ENCODE measurements around the gene MTG2. TPM values are rescaled to one million over a fixed set of nuclear protein-coding genes. Genes with fewer than 3 reads are reported as not detected.
A peak's percentile ranks its signal among the peaks of the same experiment; 100 is the strongest.

The MTG2 gene
- total and polyA plus RNA-seq, 4 donors, result 5.3 to 55.3 (median 29.0) TPM

GRCh38 chr20:62215020-62215990, 32.5 kb downstream of the MTG2 start:
- DNase-seq, result no peak
- H3K27me3 ChIP-seq (ENCODE audit: control insufficient read depth in 1 of 2, insufficient read depth in 2 of 2, low read length in 1 of 2), result no peaks in the 10 kb centered on the region
- intact Hi-C loops (cut with DNase I), result no loop called here
- no peak overlapping the region for H3K27ac ChIP-seq (ENCODE audit: low read depth in 1 of 2, low read length in 2 of 2)
- no peak for ATAC-seq (ENCODE audit: low FRiP score)
- WGBS, 2 donors, result 79% methylated on average over 28 to 29 of the region's 29 CpGs
- H3K4me1 ChIP-seq (ENCODE audit: control insufficient read depth in 1 of 2, insufficient read depth in 2 of 2, low read length in 2 of 2), result no peaks in the 10 kb centered on the region
- H3K36me3 ChIP-seq (ENCODE audit: control insufficient read depth in 1 of 2, insufficient read depth in 2 of 2, low read length in 1 of 2), result no peaks in the 10 kb centered on the region
- H3K9me3 ChIP-seq (ENCODE audit: control insufficient read depth, low read length), result no peaks in the 10 kb centered on the region
- H3K4me3 ChIP-seq (ENCODE audit: low read length in 2 of 2), result no peak overlapping the region

GRCh38 chr20:62215991-62216635, 33.3 kb downstream of the MTG2 start:
- ATAC-seq (ENCODE audit: low FRiP score) (no peak), DNase-seq (no peak)
- intact Hi-C loops (cut with DNase I), result no loop called here
- Histone ChIP-seq H3K36me3 (ENCODE audit: control insufficient read depth in 1 of 2, insufficient read depth in 2 of 2, low read length in 1 of 2) (no peaks in the 10 kb centered on the region), H3K4me1 (ENCODE audit: control insufficient read depth in 1 of 2, insufficient read depth in 2 of 2, low read length in 2 of 2) (no peaks in the 10 kb centered on the region), H3K27ac (ENCODE audit: low read depth in 1 of 2, low read length in 2 of 2) (no peak overlapping the region), H3K27me3 (ENCODE audit: control insufficient read depth in 1 of 2, insufficient read depth in 2 of 2, low read length in 1 of 2) (no peaks in the 10 kb centered on the region), H3K4me3 (ENCODE audit: low read length in 2 of 2) (no peak overlapping the region), H3K9me3 (ENCODE audit: control insufficient read depth, low read length) (no peaks in the 10 kb centered on the region)
- 78 to 80% methylated on average over 40 of the region's 40 CpGs for WGBS, 2 donors

DNA sequence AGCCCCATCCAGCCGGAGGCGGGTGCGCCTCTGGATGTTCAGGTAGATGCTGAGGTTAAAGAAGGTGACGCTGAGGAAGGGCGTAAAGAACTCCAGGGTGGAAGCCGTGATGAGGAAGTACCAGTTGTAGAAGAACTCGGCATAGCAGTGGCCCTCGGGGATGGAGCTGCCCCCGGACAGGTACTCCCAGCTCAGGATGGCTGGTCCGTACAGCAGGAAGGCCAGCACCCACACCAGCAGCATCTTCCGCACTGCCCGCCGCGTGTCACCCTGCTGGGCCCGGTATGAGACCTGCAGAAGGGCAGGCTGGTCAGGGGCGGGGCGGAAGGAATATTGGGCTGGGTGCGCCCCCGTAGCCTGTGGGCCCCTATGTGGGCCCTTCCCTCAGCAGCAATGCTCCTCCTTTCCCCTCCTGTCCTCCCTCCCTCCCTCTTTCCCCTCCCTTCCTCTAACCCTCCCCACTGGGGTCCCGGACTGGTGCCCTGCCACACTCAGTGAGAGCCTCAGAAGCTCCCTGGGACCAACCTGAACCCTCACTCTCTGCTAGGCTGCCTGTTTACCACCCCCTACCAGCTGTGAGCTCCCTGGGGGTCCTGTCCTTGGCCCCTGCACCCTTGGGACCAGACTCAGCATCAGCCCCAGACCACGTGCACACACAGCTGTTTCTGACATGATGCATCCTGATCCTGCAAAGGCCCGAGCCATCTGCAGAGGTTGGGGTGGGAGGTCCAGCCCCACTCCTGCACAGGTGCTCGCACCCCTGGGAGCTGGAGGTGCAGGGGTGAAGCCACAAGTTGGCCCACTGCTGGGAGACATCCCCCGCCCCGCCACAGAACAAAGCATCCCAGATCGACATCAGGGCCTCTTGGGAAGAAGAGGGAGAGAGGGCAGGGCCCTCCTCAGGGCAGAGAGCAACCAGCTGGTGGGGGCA, 34.1 kb downstream of the MTG2 start:
- Histone ChIP-seq H3K36me3 (ENCODE audit: control insufficient read depth in 1 of 2, insufficient read depth in 2 of 2, low read length in 1 of 2) (no peaks in the 10 kb centered on the region), H3K9me3 (ENCODE audit: control insufficient read depth, low read length) (no peaks in the 10 kb centered on the region), H3K4me1 (ENCODE audit: control insufficient read depth in 1 of 2, insufficient read depth in 2 of 2, low read length in 2 of 2) (no peaks in the 10 kb centered on the region), H3K27me3 (ENCODE audit: control insufficient read depth in 1 of 2, insufficient read depth in 2 of 2, low read length in 1 of 2) (no peaks in the 10 kb centered on the region), H3K4me3 (ENCODE audit: low read length in 2 of 2) (no peak overlapping the region), H3K27ac (ENCODE audit: low read depth in 1 of 2, low read length in 2 of 2) (no peak overlapping the region)
- DNase-seq (no peak), ATAC-seq (ENCODE audit: low FRiP score) (no peak)
- 73 to 77% methylated on average over 25 to 26 of the region's 26 CpGs for WGBS, 2 donors
- intact Hi-C loops (cut with DNase I), result no loop called here

DNA sequence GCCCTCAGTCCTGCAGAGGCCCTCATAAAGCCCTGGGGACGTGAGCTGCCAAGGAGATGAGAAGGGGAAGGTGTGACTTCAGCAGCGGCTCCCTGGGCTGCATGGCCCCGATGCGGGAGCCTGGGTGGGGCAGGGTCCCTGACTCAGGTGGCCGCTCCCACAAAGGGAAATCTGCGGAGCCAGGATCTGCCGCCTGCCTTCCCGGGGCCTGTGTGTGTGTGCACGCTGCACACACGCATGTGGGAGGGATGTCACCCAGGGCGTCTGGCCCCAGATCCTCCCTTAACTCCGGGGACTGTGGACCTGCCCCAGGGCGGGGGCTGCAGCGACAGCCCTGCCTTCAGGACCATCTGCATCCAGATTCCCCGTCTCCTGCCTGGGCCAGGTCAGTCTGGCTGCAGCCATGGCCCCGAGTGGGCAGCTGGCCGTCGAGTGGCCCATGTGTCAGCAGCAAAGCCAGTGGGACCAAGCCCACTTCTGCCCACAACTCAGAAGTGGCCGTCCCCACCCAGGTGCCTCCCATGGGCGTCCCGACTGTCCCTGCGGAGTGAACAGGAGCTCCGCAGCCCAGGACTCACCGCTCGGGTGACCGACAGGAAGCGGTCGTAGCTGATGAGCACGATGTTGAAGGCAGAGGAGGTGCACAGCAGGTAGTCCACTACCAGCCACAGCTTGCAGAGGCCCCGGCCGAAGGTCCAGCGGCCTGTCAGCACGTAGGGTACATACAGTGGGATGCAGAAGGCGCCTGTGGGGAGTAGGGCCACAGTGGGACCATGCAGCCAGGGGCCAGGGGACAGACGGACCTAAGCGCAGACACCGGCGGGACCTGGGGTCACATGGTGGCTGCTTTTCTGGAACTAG, 35.3 kb downstream of the MTG2 start:
- intact Hi-C loops (cut with DNase I), result no loop called here
- Histone ChIP-seq H3K27ac (ENCODE audit: low read depth in 1 of 2, low read length in 2 of 2) (no peak overlapping the region), H3K27me3 (ENCODE audit: control insufficient read depth in 1 of 2, insufficient read depth in 2 of 2, low read length in 1 of 2) (no peaks in the 10 kb centered on the region), H3K4me1 (ENCODE audit: control insufficient read depth in 1 of 2, insufficient read depth in 2 of 2, low read length in 2 of 2) (no peaks in the 10 kb centered on the region), H3K4me3 (ENCODE audit: low read length in 2 of 2) (no peak overlapping the region), H3K36me3 (ENCODE audit: control insufficient read depth in 1 of 2, insufficient read depth in 2 of 2, low read length in 1 of 2) (no peaks in the 10 kb centered on the region), H3K9me3 (ENCODE audit: control insufficient read depth, low read length) (no peaks in the 10 kb centered on the region)
- DNase-seq (no peak), ATAC-seq (ENCODE audit: low FRiP score) (no peak)
- 51 to 54% methylated on average over 38 of the region's 38 CpGs for WGBS, 2 donors

DNA sequence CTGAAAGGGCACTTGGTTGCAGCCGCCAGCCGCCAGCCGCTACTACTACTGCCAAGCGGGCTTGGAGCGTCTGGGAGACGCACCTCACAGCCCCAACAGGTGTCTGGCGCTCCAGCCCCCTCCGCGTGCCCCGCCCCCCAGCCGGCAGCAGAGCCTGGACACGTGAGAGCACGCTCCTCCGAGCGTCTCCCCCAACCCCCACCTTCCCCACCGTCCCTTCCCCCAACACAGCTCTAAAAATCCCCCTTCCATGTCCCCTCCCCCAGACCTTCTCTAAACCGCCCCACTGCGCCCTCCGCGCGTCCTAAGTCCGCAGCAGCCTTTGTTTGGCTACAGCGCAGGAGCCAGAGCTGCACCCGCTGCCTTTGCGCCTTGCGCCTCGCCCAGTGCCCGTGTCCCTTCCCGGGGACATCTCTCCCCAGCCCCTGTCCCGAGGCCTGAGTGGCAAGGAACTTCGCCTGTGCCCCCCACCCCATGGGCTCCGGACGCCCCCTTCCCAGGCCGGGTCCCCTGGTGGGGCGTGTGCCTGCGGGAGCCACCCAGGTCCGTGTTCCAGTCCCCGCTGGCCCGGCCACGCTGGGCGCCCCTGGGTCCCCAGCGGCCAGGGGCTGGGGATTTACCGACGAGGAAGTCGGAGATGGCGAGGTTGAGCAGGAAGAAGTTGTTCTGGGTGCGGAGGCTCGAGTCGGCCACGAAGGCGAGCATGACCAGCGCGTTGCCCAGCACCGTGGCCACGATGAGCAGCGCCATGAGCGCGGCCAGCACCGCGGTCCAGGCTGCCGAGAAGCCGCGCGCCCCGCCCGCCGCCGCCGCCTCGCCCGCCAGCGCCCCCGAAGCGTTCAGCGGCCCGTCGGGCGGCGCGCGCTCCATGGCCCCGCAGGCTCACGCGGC, 36.5 kb downstream of the MTG2 start:
- Histone ChIP-seq H3K9me3 (ENCODE audit: control insufficient read depth, low read length) (no peaks in the 10 kb centered on the region), H3K36me3 (ENCODE audit: control insufficient read depth in 1 of 2, insufficient read depth in 2 of 2, low read length in 1 of 2) (no peaks in the 10 kb centered on the region), H3K27me3 (ENCODE audit: control insufficient read depth in 1 of 2, insufficient read depth in 2 of 2, low read length in 1 of 2) (no peaks in the 10 kb centered on the region), H3K4me1 (ENCODE audit: control insufficient read depth in 1 of 2, insufficient read depth in 2 of 2, low read length in 2 of 2) (no peaks in the 10 kb centered on the region), H3K4me3 (ENCODE audit: low read length in 2 of 2) (peak overlapping the region; percentile 3 to 4), H3K27ac (ENCODE audit: low read depth in 1 of 2, low read length in 2 of 2) (no peak overlapping the region)
- intact Hi-C loops (cut with DNase I), result no loop called here
- ATAC-seq (ENCODE audit: low FRiP score) (no peak), DNase-seq (no peak)
- WGBS, 2 donors, result 1 to 2% methylated on average over 49 to 84 of the region's 84 CpGs

DNA sequence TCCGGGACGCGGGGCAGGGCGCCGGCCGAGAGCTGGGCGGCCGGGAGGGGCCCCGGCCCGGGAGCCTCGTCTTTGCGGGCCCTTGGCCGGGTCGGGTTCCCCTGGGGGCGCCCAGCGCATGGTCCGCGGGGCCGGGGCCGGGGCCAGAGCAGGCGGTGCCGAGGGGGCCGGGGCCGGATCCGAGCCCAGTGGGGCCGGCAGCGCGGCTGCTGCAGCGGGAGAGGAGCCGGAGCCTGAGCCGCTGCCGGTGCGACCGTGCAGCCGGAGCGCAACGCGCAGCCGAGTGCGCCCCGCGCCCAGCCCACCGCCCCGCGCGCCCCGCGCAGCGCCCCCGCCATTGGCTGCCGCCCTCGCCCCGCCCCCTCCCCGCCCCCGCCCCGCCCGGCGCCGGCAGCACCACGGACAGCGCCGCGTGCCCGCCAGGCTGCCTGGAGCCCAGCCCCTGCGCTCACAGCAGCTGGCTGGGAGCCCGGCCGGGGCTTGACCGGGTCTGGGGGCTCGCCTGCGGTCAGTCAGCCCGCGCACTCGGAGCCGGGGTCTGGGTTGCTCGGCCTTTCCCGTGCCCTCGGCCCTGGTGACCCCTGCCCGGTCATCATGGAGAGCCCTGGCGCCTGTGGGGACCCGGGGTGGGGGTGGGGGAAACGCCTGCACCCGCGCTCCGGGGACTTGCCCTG, 37.3 kb downstream of the MTG2 start, which contains the start of gene HRH3:
TSS of gene HRH3 (minus strand) at position 287 of the 674 bp plus-strand sequence. CDS start 308 bp downstream, outside the sequence.
- 1% methylated on average over 25 to 84 of the region's 84 CpGs for WGBS, 2 donors
- H3K4me3 ChIP-seq (ENCODE audit: low read length in 2 of 2), result peak within 1 kb of the TSS; percentile 3 to 4
- intact Hi-C loops (cut with DNase I), result no loop called here
- no peak for ATAC-seq (ENCODE audit: low FRiP score)
- no peak for DNase-seq
- H3K27ac ChIP-seq (ENCODE audit: low read depth in 1 of 2, low read length in 2 of 2), result no peak within 1 kb of the TSS
- no peaks in the 10 kb centered on the region for H3K9me3 ChIP-seq (ENCODE audit: control insufficient read depth, low read length)
- H3K36me3 ChIP-seq (ENCODE audit: control insufficient read depth in 1 of 2, insufficient read depth in 2 of 2, low read length in 1 of 2), result no peaks in the 10 kb centered on the region
- H3K4me1 ChIP-seq (ENCODE audit: control insufficient read depth in 1 of 2, insufficient read depth in 2 of 2, low read length in 2 of 2), result no peaks in the 10 kb centered on the region
- H3K27me3 ChIP-seq (ENCODE audit: control insufficient read depth in 1 of 2, insufficient read depth in 2 of 2, low read length in 1 of 2), result no peaks in the 10 kb centered on the region
